ENCODE results near the gene WTIP.

GRCh38 chr19:34481861-34482379 lies 362 bp downstream of the WTIP start:
- no peak for TF ChIP-seq CTCF (IDR thresholded peaks at IDR 0.05)
- no peak for TF ChIP-seq POLR2A (IDR thresholded peaks at IDR 0.05)

Measured in adrenal gland (tissue), 5 donors.